ENCODE data around the gene CLTB. TPM values are rescaled to one million over a fixed set of nuclear protein-coding genes. Genes with fewer than 3 reads are reported as not detected.

CLTB gene
- total and polyA plus RNA-seq, 10 donors = 51.9 to 98.4 (median 63.9) TPM

- 56 to 73% (median 61%) methylated on average over 2 of the region's 2 CpGs for WGBS, 5 donors
These were observed 4.7 kb upstream of the CLTB start for GRCh38 chr5:176420972-176421544.

DNA sequence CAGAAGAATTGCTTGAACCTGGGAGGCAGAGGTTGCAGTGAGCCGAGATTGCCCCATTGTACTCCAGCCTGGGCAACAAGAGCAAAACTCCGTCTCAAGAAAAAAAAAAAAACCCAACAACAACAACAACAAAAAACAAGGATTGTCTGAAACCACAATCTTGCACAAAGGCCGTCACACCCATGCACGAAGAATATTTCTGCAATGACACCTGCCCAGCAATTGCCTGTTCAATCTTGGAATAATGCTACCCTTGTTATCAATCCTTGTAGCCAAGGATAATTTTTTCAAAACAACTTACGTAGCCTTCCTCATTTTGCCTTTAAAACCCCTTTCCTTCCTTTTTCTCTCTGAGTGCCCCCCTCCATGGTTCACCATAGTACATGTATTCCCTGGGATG is 3.7 kb upstream of the CLTB start:
- Histone ChIP-seq H3K4me1 (peaks cover 9 to 23% (median 20%) of the 10 kb centered on the region in 6 donors), H3K9me3 (no peaks in the 10 kb centered on the region), H3K36me3 (no peaks in the 10 kb centered on the region), H3K27me3 (replicated peaks in 1 of 7) (no peaks in the 10 kb centered on the region), H3K4me3 (no peak overlapping the region), H3K27ac (no peak overlapping the region)
- WGBS, 5 donors = 79 to 87% (median 82%) methylated on average over 5 of the region's 5 CpGs
- TF ChIP-seq CTCF (IDR thresholded peaks at IDR 0.05 in 8 of 11, conservative IDR thresholded peaks at IDR 0.05 in 3 of 11) (no peak), POLR2A (IDR thresholded peaks at IDR 0.05) (no peak), POLR2AphosphoS5 (IDR thresholded peaks at IDR 0.05) (no peak)
- no peak for DNase-seq
- intact Hi-C loops (cut with DNase I; ENCODE audit: low total_unique reads) = no loop called here

More at GRCh38 chr5:176420972-176421544, 4.7 kb upstream of the CLTB start:
- Histone ChIP-seq H3K9me3 (no peaks in the 10 kb centered on the region), H3K4me1 (peaks cover 6 to 14% (median 10%) of the 10 kb centered on the region in 6 donors), H3K36me3 (no peaks in the 10 kb centered on the region), H3K27ac (no peak overlapping the region), H3K27me3 (replicated peaks in 1 of 7) (no peaks in the 10 kb centered on the region), H3K4me3 (no peak overlapping the region)
- intact Hi-C loops (cut with DNase I; ENCODE audit: low total_unique reads) = no loop called here
- no peak for DNase-seq
- TF ChIP-seq POLR2AphosphoS5 (IDR thresholded peaks at IDR 0.05) (no peak), CTCF (IDR thresholded peaks at IDR 0.05 in 8 of 11, conservative IDR thresholded peaks at IDR 0.05 in 3 of 11) (no peak), POLR2A (IDR thresholded peaks at IDR 0.05) (no peak)

GRCh38 chr5:176418251-176418650 is 1.9 kb upstream of the CLTB start:
- Histone ChIP-seq H3K4me1 (peaks cover 14 to 42% (median 37%) of the 10 kb centered on the region in 6 donors), H3K36me3 (no peaks in the 10 kb centered on the region), H3K4me3 (no peak overlapping the region), H3K9me3 (no peaks in the 10 kb centered on the region), H3K27me3 (replicated peaks in 1 of 7) (no peaks in the 10 kb centered on the region), H3K27ac (peak overlapping the region in 1 of 8 donors; percentile 3)
- intact Hi-C loops (cut with DNase I; ENCODE audit: low total_unique reads) = no loop called here
- TF ChIP-seq POLR2A (IDR thresholded peaks at IDR 0.05) = no peak
- no peak for DNase-seq
- 78 to 92% (median 82%) methylated on average over 9 of the region's 9 CpGs for WGBS, 5 donors

- Histone ChIP-seq H3K27ac (peak overlapping the region; percentile 78 to 94 (median 88)), H3K27me3 (replicated peaks in 1 of 7) (no peaks in the 10 kb centered on the region), H3K4me1 (peaks cover 14 to 54% (median 40%) of the 10 kb centered on the region in 6 donors), H3K36me3 (no peaks in the 10 kb centered on the region), H3K9me3 (no peaks in the 10 kb centered on the region), H3K4me3 (peak overlapping the region in 5 of 8 donors; percentile 73 to 91 (median 86))
- WGBS, 5 donors = 83 to 87% (median 85%) methylated on average over 11 of the region's 11 CpGs
- DNase-seq = no peak
- TF ChIP-seq POLR2AphosphoS5 (IDR thresholded peaks at IDR 0.05) (no peak), POLR2A (IDR thresholded peaks at IDR 0.05) (no peak), CTCF (IDR thresholded peaks at IDR 0.05 in 8 of 11, conservative IDR thresholded peaks at IDR 0.05 in 3 of 11) (no peak)
- intact Hi-C loops (cut with DNase I; ENCODE audit: low total_unique reads) = loop anchor here (2.0 kb wide), 1 partner anchor 30 kb away; no protein-coding TSS in a partner anchor
These were observed 626 bp upstream of the CLTB start for GRCh38 chr5:176416965-176417364.
